ENCODE measurements around the gene CNDP2.

- TF ChIP-seq POLR2A (IDR thresholded peaks at IDR 0.05) (no peak), POLR2AphosphoS5 (IDR thresholded peaks at IDR 0.05) (no peak), CTCF (IDR thresholded peaks at IDR 0.05) (no peak), EP300 (IDR thresholded peaks at IDR 0.05) (no peak)
Measured at GRCh38 chr18:74526488-74526887, 30.3 kb downstream of the CNDP2 start.
